ENCODE results near the gene PAK1.

- TF ChIP-seq POLR2AphosphoS5 (IDR thresholded peaks at IDR 0.05; ENCODE audit: low read depth, low read length) (no peak), POLR2A (IDR thresholded peaks at IDR 0.05; ENCODE audit: low read depth, low read length) (no peak)
These were observed 99.8 kb downstream of the PAK1 start for GRCh38 chr11:77374108-77374507.

Measured in GM12892 (cell line).